Measurements from ENCODE around the gene MACF1. TPM values are rescaled to one million over a fixed set of nuclear protein-coding genes. Genes with fewer than 3 reads are reported as not detected.
A peak's percentile ranks its signal among the peaks of the same experiment; 100 is the strongest.
"Not testable (repeated sequence)": the region's sequence is repeated elsewhere in the genome, so short reads cannot be mapped to it uniquely, and the experiment has no call there.

Gene MACF1
- polyA plus RNA-seq, 6 donors from 2014 or later, result 9.1 to 96.3 (median 29.5) TPM

- Mint-ChIP-seq H3K9me3 (no peaks in the 10 kb centered on the region), H3K4me3 (no peak overlapping the region), H3K36me3 (peaks cover 7 to 12% of the 10 kb centered on the region in 2 donors), H3K27me3 (no peaks in the 10 kb centered on the region), H3K4me1 (no peaks in the 10 kb centered on the region), H3K27ac (no peak overlapping the region)
- DNase-seq (no peak), ATAC-seq (ENCODE audit: low read depth in 2 of 2) (no peak)
Measured at GRCh38 chr1:39484564-39484963, 280.1 kb downstream of the MACF1 start.

- H3K27me3 Mint-ChIP-seq, result no peaks in the 10 kb centered on the region
- H3K27ac Mint-ChIP-seq, result peak overlapping the region in 1 of 6 donors; percentile 52
- ATAC-seq (ENCODE audit: low read depth in 2 of 2), result no peak
- H3K9me3 Mint-ChIP-seq, result no peaks in the 10 kb centered on the region
- DNase-seq, result no peak
- peak overlapping the region in 1 of 8 donors; percentile 9 for H3K4me3 Mint-ChIP-seq
- H3K36me3 Mint-ChIP-seq, result peaks cover 7 to 12% of the 10 kb centered on the region in 2 donors
- H3K4me1 Mint-ChIP-seq, result peaks cover 0 to 3% (median under 1%) of the 10 kb centered on the region in 3 donors
Measured at GRCh38 chr1:39485046-39485803, 280.7 kb downstream of the MACF1 start.

GRCh38 chr1:39488012-39488545, 283.6 kb downstream of the MACF1 start:
- Mint-ChIP-seq H3K9me3 (no peaks in the 10 kb centered on the region), H3K27ac (peak overlapping the region in 1 of 6 donors; percentile 74), H3K27me3 (peaks cover 3 to 14% (median 4%) of the 10 kb centered on the region in 3 donors), H3K36me3 (peaks cover 4% of the 10 kb centered on the region in 2 donors), H3K4me1 (peaks cover 5 to 14% (median 6%) of the 10 kb centered on the region in 3 donors), H3K4me3 (peak overlapping the region in 1 of 8 donors; percentile 74)
- no peak for ATAC-seq (ENCODE audit: low read depth in 2 of 2)
- no peak for DNase-seq

GRCh38 chr1:39488793-39489566, 284.5 kb downstream of the MACF1 start:
- H3K27me3 Mint-ChIP-seq, result peaks cover 9 to 23% (median 12%) of the 10 kb centered on the region in 3 donors
- DNase-seq (no peak), ATAC-seq (ENCODE audit: low read depth in 2 of 2) (no peak)
- H3K4me3 Mint-ChIP-seq, result peak overlapping the region in 3 of 8 donors; percentile 21 to 77 (median 74)
- no peaks in the 10 kb centered on the region for H3K9me3 Mint-ChIP-seq
- peak overlapping the region in 2 of 6 donors; percentile 49 to 74 for H3K27ac Mint-ChIP-seq
- no peaks in the 10 kb centered on the region for H3K36me3 Mint-ChIP-seq
- H3K4me1 Mint-ChIP-seq, result peaks cover 5 to 15% (median 6%) of the 10 kb centered on the region in 3 donors

GRCh38 chr1:39489567-39490239, 285.2 kb downstream of the MACF1 start:
- Mint-ChIP-seq H3K27me3 (peaks cover 9 to 30% (median 20%) of the 10 kb centered on the region in 3 donors), H3K36me3 (no peaks in the 10 kb centered on the region), H3K4me1 (peaks cover 5 to 15% (median 6%) of the 10 kb centered on the region in 3 donors), H3K4me3 (peak overlapping the region in 5 of 8 donors; percentile 5 to 90 (median 77)), H3K9me3 (no peaks in the 10 kb centered on the region), H3K27ac (peak overlapping the region in 1 of 6 donors; percentile 11)
- no peak for DNase-seq
- no peak for ATAC-seq (ENCODE audit: low read depth in 2 of 2)

- peak; percentile 17 to 27 for ATAC-seq (ENCODE audit: low read depth in 2 of 2)
- Mint-ChIP-seq H3K27ac (peak overlapping the region in 1 of 6 donors; percentile 53), H3K36me3 (no peaks in the 10 kb centered on the region), H3K4me1 (peaks cover 5 to 15% (median 6%) of the 10 kb centered on the region in 3 donors), H3K27me3 (peaks cover 9 to 30% (median 20%) of the 10 kb centered on the region in 3 donors), H3K4me3 (peak overlapping the region; percentile 48 to 90 (median 77)), H3K9me3 (no peaks in the 10 kb centered on the region)
- no peak for DNase-seq
Measured at GRCh38 chr1:39490596-39491145, 286.2 kb downstream of the MACF1 start.

GRCh38 chr1:39491146-39491921, 286.8 kb downstream of the MACF1 start, which contains the start of gene BMP8A:
Gene BMP8A (plus strand): TSS chr1:39491636. CDS start chr1:39491992, 356 bp downstream.
- Mint-ChIP-seq H3K27me3 (peaks cover 9 to 31% (median 20%) of the 10 kb centered on the region in 3 donors), H3K27ac (peak within 1 kb of the TSS in 1 of 6 donors; percentile 53), H3K36me3 (no peaks in the 10 kb centered on the region), H3K4me3 (peak within 1 kb of the TSS; percentile 68 to 90 (median 78)), H3K4me1 (peaks cover 5 to 15% (median 6%) of the 10 kb centered on the region in 3 donors), H3K9me3 (no peaks in the 10 kb centered on the region)
- peak; percentile 81 for DNase-seq
- ATAC-seq (ENCODE audit: low read depth in 2 of 2), result peak; percentile 87 to 90

- Mint-ChIP-seq H3K4me1 (peaks cover 5 to 15% (median 6%) of the 10 kb centered on the region in 3 donors), H3K4me3 (peak overlapping the region; percentile 66 to 86 (median 74)), H3K27me3 (peaks cover 19 to 35% (median 20%) of the 10 kb centered on the region in 3 donors), H3K27ac (peak overlapping the region in 1 of 6 donors; percentile 28)
- H3K36me3 Mint-ChIP-seq, DNase-seq, H3K9me3 Mint-ChIP-seq: not testable (repeated sequence)
- ATAC-seq (ENCODE audit: low read depth in 2 of 2), result peak in 1 of 2 donors; percentile 4
Measured at GRCh38 chr1:39492118-39493042, 287.9 kb downstream of the MACF1 start.

GRCh38 chr1:39493043-39493810, 288.7 kb downstream of the MACF1 start:
- not testable (repeated sequence) for DNase-seq; H3K27ac Mint-ChIP-seq; H3K9me3 Mint-ChIP-seq; ATAC-seq (ENCODE audit: low read depth in 2 of 2); H3K36me3 Mint-ChIP-seq
- H3K4me3 Mint-ChIP-seq, result peak overlapping the region in 7 of 8 donors; percentile 60 to 80 (median 68)
- H3K27me3 Mint-ChIP-seq, result peaks cover 20 to 35% (median 21%) of the 10 kb centered on the region in 3 donors
- peaks cover 5 to 15% (median 6%) of the 10 kb centered on the region in 3 donors for H3K4me1 Mint-ChIP-seq

- H3K4me3 Mint-ChIP-seq, result peak overlapping the region in 1 of 8 donors; percentile 71
- no peaks in the 10 kb centered on the region for H3K36me3 Mint-ChIP-seq
- H3K27me3 Mint-ChIP-seq, result peaks cover 20 to 35% (median 21%) of the 10 kb centered on the region in 3 donors
- peaks cover 5 to 13% (median 6%) of the 10 kb centered on the region in 3 donors for H3K4me1 Mint-ChIP-seq
- no peaks in the 10 kb centered on the region for H3K9me3 Mint-ChIP-seq
- no peak overlapping the region for H3K27ac Mint-ChIP-seq
- no peak for ATAC-seq (ENCODE audit: low read depth in 2 of 2)
- no peak for DNase-seq
Measured at GRCh38 chr1:39494671-39495410, 290.3 kb downstream of the MACF1 start.
